Smooth muscle cell (in vitro differentiated cells): ENCODE measurements around the gene SLC1A2. TPM values are rescaled to one million over a fixed set of nuclear protein-coding genes. Genes with fewer than 3 reads are reported as not detected.

Experiments
- DNase-seq: peaks from one replicate; lab custom pipeline; 2025; ENCODE audit not compliant: unreplicated experiment; lab: John Stamatoyannopoulos, UW
- H2AFZ ChIP-seq: fragments of 200-600 bp; sonication (generic); 2 replicates; pipeline ENCODE4 v1.6.0; 2016; ENCODE audit warnings: antibody characterized with exemption, low read depth, mild to moderate bottlenecking
- H3F3A ChIP-seq: fragments of 200-600 bp; sonication (generic); 2 replicates; pipeline ENCODE4 v1.6.0; 2017; ENCODE audit warnings: antibody characterized with exemption, low read depth
- H3K27ac ChIP-seq: fragments of 200-600 bp; sonication (generic); 2 replicates; pipeline ENCODE4 v1.5.1; 2016; ENCODE audit warnings: low read depth, mild to moderate bottlenecking
- H3K27me3 ChIP-seq: fragments of 200-600 bp; sonication (generic); 2 replicates; pipeline ENCODE4 v1.6.1; 2016; ENCODE audit warnings: low read depth, mild to moderate bottlenecking
- H3K36me3 ChIP-seq: fragments of 200-600 bp; sonication (generic); 2 replicates; pipeline ENCODE4 v1.5.1; 2016; ENCODE audit warnings: low read depth
- H3K4me1 ChIP-seq: fragments of 200-600 bp; sonication (generic); 2 replicates; pipeline ENCODE4 v1.5.1; 2016; ENCODE audit warnings: low read depth
- H3K4me2 ChIP-seq: fragments of 200-600 bp; sonication (generic); 2 replicates; pipeline ENCODE4 v1.6.0; 2016; ENCODE audit warnings: mild to moderate bottlenecking
- H3K4me3 ChIP-seq: fragments of 200-600 bp; sonication (generic); 2 replicates; pipeline ENCODE4 v1.5.1; 2016; ENCODE audit warnings: mild to moderate bottlenecking
- H3K79me2 ChIP-seq: fragments of 200-600 bp; sonication (generic); 2 replicates; pipeline ENCODE4 v1.6.0; 2016; ENCODE audit warnings: low read depth, mild to moderate bottlenecking
- H3K9ac ChIP-seq: fragments of 200-600 bp; sonication (generic); 2 replicates; pipeline ENCODE4 v1.6.0; 2016; ENCODE audit warnings: low read depth
- H3K9me3 ChIP-seq: fragments of 200-600 bp; sonication (generic); replicated peaks from 2 replicates; pipeline ENCODE4 v1.5.1; 2016; ENCODE audit warnings: low read depth
- H4K20me1 ChIP-seq: fragments of 200-600 bp; sonication (generic); 2 replicates; pipeline ENCODE4 v1.6.0; 2016; ENCODE audit warnings: low read depth
- WGBS: methylation state at CpG from one replicate; pipeline ENCODE4 v1.1.7; 2016; ENCODE audit warnings: low lambda C conversion rate; 5-methylcytosine and 5-hydroxymethylcytosine counted together
- polyA plus RNA-seq: library from polyadenylated mRNA; unstranded; fragments of >200 nt; fragmentation: Nextera tagmentation; extraction: Ambion mirVana; gene quantifications from 2 replicates; pipeline ENCODE4 v1.2.1, GENCODE V29; 2016
- total RNA-seq: library from RNA; depleted of rRNA; stranded (reverse); fragments of >200 nt; gene quantifications from 2 replicates; pipeline ENCODE4 v1.2.3, GENCODE V29; 2014
- TF ChIP-seq, protein P1 (sequence below): fragments of 200-600 bp; sonication (generic); IDR thresholded peaks from 2 replicates; pipeline ENCODE4 v1.5.1; 2017; ENCODE audit warnings: borderline replicate concordance, mild to moderate bottlenecking, antibody characterized with exemption; ENCODE audit not compliant: insufficient read depth, poor library complexity, severe bottlenecking

The SLC1A2 gene
- total and polyA plus RNA-seq, 2 experiments from 2014 or later = 3.6 TPM; not detected in 1

DNA sequence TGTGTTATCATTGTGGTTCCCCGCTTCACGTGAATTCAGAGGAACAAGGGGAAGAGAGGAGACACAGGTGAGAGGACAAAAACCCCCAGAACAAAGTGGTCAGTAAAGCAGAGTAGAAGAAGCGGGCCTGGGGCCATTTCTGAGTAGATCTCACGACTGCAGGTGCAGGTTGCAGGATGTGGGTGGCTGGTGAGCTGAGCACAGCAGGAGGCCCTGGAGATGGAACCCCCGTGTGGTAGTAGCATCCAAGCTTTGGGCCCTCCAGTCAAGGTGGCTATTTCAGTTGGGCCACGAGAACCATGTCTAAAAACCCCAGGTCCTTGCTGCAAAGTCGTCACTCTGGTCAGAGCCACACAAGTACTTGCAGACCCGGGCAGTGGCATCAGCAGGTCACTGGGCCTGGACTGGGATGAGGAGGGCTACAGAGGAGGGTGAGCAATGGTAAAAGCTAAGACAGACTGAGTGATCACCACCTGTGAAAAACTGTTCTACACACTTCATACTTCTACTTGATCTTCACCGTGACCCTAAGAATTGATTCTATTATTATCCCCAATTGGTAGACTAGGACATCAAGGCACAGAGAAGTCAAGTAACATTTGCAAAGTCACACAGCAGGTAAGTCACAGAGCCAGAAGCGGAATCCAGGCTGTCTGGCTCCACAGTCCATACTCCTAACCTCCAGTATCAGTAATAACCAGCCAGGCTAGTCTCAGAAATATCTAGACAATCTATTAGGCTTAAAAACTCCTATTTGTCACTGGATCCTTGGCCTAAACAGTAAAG lies 43.8 kb downstream of the SLC1A2 start:
- no peak for DNase-seq
- no peak overlapping the region for H2AFZ ChIP-seq
- 91% methylated on average over 10 of the region's 10 CpGs for WGBS
- TF ChIP-seq, protein P1, sequence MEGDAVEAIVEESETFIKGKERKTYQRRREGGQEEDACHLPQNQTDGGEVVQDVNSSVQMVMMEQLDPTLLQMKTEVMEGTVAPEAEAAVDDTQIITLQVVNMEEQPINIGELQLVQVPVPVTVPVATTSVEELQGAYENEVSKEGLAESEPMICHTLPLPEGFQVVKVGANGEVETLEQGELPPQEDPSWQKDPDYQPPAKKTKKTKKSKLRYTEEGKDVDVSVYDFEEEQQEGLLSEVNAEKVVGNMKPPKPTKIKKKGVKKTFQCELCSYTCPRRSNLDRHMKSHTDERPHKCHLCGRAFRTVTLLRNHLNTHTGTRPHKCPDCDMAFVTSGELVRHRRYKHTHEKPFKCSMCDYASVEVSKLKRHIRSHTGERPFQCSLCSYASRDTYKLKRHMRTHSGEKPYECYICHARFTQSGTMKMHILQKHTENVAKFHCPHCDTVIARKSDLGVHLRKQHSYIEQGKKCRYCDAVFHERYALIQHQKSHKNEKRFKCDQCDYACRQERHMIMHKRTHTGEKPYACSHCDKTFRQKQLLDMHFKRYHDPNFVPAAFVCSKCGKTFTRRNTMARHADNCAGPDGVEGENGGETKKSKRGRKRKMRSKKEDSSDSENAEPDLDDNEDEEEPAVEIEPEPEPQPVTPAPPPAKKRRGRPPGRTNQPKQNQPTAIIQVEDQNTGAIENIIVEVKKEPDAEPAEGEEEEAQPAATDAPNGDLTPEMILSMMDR = no peak
- H3K36me3 ChIP-seq = no peaks in the 10 kb centered on the region
- H3K27ac ChIP-seq = no peak overlapping the region
- H3K79me2 ChIP-seq = no peaks in the 10 kb centered on the region
- no peaks in the 10 kb centered on the region for H4K20me1 ChIP-seq
- H3K4me1 ChIP-seq = no peaks in the 10 kb centered on the region
- no peaks in the 10 kb centered on the region for H3K27me3 ChIP-seq
- H3F3A ChIP-seq = no peaks in the 10 kb centered on the region
- H3K9ac ChIP-seq = no peak overlapping the region
- H3K4me3 ChIP-seq = no peak overlapping the region
- no peak overlapping the region for H3K4me2 ChIP-seq
- H3K9me3 ChIP-seq = no peaks in the 10 kb centered on the region

DNA sequence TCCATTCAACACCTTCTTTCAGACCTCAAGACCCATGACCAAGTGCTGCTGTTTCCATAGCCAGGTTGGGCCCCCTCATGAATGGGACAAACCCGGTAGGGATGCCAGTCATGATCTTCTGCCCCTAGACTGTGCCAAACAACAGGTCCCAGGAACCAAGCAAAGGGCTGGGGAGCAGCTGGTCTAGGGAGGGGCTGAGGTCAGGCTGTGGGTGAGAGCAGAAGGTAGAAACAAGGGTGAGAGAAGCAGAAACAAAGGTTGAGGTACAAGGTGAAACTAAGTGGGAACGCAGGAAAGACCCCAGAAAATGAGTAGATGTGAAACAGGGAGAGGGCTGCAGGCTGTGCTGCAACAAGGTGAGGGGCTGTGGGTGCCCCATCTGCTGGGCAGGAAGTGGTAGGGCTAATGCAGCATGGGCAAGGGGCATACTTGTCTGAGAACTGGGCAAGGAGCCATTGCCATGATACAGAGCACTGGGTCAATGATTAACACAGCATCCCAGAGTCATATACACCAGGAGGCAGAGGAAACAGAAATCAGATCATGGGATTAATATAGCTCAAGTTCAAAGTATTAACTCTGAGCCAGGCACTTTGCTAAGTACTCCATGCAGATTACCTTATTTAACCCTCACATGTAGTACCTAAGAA lies 45.9 kb downstream of the SLC1A2 start:
- no peak overlapping the region for H3K4me3 ChIP-seq
- H4K20me1 ChIP-seq = no peaks in the 10 kb centered on the region
- H2AFZ ChIP-seq = no peak overlapping the region
- no peaks in the 10 kb centered on the region for H3K4me1 ChIP-seq
- H3K36me3 ChIP-seq = no peaks in the 10 kb centered on the region
- 83% methylated on average over 2 of the region's 2 CpGs for WGBS
- no peak overlapping the region for H3K4me2 ChIP-seq
- DNase-seq = no peak
- H3K9ac ChIP-seq = no peak overlapping the region
- H3K27ac ChIP-seq = no peak overlapping the region
- no peaks in the 10 kb centered on the region for H3K9me3 ChIP-seq
- H3K79me2 ChIP-seq = no peaks in the 10 kb centered on the region
- no peaks in the 10 kb centered on the region for H3F3A ChIP-seq
- no peaks in the 10 kb centered on the region for H3K27me3 ChIP-seq
- TF ChIP-seq, protein P1 = no peak

DNA sequence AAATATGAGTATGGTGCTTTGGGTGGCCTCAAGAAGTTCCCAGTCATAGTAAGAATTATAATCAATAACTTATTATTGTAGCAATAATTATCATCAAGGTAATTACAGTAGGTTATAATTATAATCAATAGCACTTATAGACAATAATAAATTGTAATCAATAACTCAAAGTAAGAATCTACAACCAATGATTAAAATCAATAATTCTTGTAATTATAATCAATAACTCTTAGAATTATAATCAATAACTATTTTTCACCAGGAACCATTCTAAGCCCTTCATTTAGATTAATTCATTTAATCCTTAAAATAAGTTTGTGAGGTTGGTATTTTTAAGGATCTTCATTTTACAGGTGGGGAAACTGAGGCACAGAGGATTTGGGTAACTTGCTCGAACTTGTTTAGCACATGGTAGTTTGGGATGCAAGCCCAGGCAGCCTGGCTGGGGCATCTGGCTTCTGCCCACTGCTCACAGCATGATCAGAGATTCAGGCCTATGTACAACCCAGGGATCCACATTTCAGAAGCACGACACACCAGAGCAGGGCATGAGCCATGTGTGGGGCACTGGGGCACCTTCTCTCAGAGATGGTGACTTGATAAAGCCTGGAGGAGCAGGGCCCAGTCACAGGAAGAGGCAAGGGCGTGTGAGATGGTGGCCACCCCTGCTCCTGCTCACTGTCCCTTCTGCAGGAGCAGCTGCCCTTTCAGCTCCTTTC lies 46.6 kb downstream of the SLC1A2 start:
- Histone ChIP-seq H3K4me1 (no peaks in the 10 kb centered on the region), H3F3A (no peaks in the 10 kb centered on the region), H4K20me1 (no peaks in the 10 kb centered on the region), H3K79me2 (no peaks in the 10 kb centered on the region), H3K36me3 (no peaks in the 10 kb centered on the region), H3K27me3 (no peaks in the 10 kb centered on the region), H3K9ac (no peak overlapping the region), H2AFZ (no peak overlapping the region), H3K4me3 (no peak overlapping the region), H3K4me2 (no peak overlapping the region), H3K27ac (no peak overlapping the region), H3K9me3 (no peaks in the 10 kb centered on the region)
- DNase-seq = no peak
- 91% methylated on average over 3 of the region's 3 CpGs for WGBS
- TF ChIP-seq, protein P1 = no peak
